ENCODE measurements around the gene CD22. TPM values are rescaled to one million over a fixed set of nuclear protein-coding genes. Genes with fewer than 3 reads are reported as not detected.

Gene CD22
- total RNA-seq, 1 experiment from 2014 or later: 0.21 TPM

- Histone ChIP-seq H3K4me3 (no peak overlapping the region), H3K9me3 (replicated peaks) (no peaks in the 10 kb centered on the region), H3K36me3 (no peaks in the 10 kb centered on the region), H3K27me3 (replicated peaks) (no peaks in the 10 kb centered on the region), H3K4me1 (replicated peaks) (no peaks in the 10 kb centered on the region), H3K27ac (no peak overlapping the region)
- no peak for DNase-seq (ENCODE audit: low read depth in 1 of 2, low spot score in 2 of 2)
Observed at GRCh38 chr19:35300339-35300649, 28.7 kb upstream of the CD22 start.

GRCh38 chr19:35301961-35302360 lies 27.0 kb upstream of the CD22 start:
- Histone ChIP-seq H3K27ac (no peak overlapping the region), H3K4me3 (no peak overlapping the region), H3K9me3 (replicated peaks) (no peaks in the 10 kb centered on the region)

GRCh38 chr19:35302446-35302845 lies 26.5 kb upstream of the CD22 start:
- no peak for DNase-seq (ENCODE audit: low read depth in 1 of 2, low spot score in 2 of 2)
- Histone ChIP-seq H3K9me3 (replicated peaks) (no peaks in the 10 kb centered on the region), H3K36me3 (no peaks in the 10 kb centered on the region), H3K27ac (no peak overlapping the region), H3K4me1 (replicated peaks) (no peaks in the 10 kb centered on the region), H3K4me3 (no peak overlapping the region), H3K27me3 (replicated peaks) (no peaks in the 10 kb centered on the region)

More at GRCh38 chr19:35301961-35302360, 27.0 kb upstream of the CD22 start:
- Histone ChIP-seq H3K27me3 (replicated peaks) (no peaks in the 10 kb centered on the region), H3K4me1 (replicated peaks) (no peaks in the 10 kb centered on the region), H3K36me3 (no peaks in the 10 kb centered on the region)
- DNase-seq (ENCODE audit: low read depth in 1 of 2, low spot score in 2 of 2): no peak

DNA sequence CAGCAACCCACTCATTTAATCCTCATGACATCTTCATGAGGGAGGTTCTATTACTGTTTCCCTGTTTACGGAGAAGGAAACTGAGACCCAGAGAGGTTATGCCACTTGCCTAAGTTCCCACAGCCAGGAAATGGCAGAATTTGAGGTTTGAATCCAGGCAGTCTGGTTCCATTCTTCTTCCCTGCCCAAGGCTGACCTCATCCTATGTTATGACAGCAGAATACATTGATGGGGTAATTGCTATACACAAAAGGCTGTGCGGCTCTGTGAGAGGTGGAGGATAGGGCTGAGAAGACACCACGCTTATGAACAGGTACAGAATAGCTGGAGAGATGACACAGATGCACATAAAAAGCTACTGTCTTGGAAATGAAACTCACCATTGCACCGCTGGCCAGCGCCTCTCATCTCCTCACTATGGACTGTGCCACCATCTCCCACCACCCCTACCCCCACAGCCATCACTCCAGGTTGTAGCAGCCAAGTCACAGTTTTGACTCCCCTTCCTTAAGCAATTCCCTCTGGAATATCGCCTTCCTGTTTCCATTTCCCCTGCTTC lies 25.6 kb upstream of the CD22 start:
- H3K27me3 ChIP-seq (replicated peaks): no peaks in the 10 kb centered on the region
- H3K27ac ChIP-seq: no peak overlapping the region
- DNase-seq (ENCODE audit: low read depth in 1 of 2, low spot score in 2 of 2): no peak
- no peak overlapping the region for H3K4me3 ChIP-seq
- no peaks in the 10 kb centered on the region for H3K9me3 ChIP-seq (replicated peaks)
- peaks cover 8% of the 10 kb centered on the region for H3K4me1 ChIP-seq (replicated peaks)
- H3K36me3 ChIP-seq: no peaks in the 10 kb centered on the region

DNA sequence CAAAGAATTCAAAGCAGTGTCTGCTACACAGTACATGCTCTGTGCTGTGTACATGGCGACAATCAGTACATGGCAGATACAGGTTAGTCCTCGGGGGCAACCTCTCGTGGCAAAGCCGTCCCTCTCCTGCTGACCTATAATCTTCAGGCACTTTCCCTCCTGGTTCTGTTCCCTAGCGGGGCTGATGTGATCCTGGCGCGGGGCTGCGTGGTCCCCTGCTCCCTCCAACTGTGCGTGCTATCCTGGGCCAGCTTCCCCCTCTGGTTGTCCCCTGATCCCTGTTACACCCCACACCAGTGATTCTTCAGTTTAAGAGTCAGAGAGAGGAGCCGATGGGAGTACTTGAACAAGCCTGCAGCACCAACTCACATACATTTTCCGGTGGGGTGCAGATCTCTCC lies 25.0 kb upstream of the CD22 start:
- H3K4me3 ChIP-seq: no peak overlapping the region
- H3K27me3 ChIP-seq (replicated peaks): no peaks in the 10 kb centered on the region
- no peaks in the 10 kb centered on the region for H3K36me3 ChIP-seq
- H3K9me3 ChIP-seq (replicated peaks): no peaks in the 10 kb centered on the region
- no peak for DNase-seq (ENCODE audit: low read depth in 1 of 2, low spot score in 2 of 2)
- peaks cover 9% of the 10 kb centered on the region for H3K4me1 ChIP-seq (replicated peaks)
- no peak overlapping the region for H3K27ac ChIP-seq

GRCh38 chr19:35305181-35305580 lies 23.8 kb upstream of the CD22 start:
- DNase-seq (ENCODE audit: low read depth in 1 of 2, low spot score in 2 of 2): no peak
- Histone ChIP-seq H3K4me3 (no peak overlapping the region), H3K27ac (no peak overlapping the region), H3K9me3 (replicated peaks) (no peaks in the 10 kb centered on the region), H3K27me3 (replicated peaks) (no peaks in the 10 kb centered on the region), H3K4me1 (replicated peaks) (peaks cover 21% of the 10 kb centered on the region), H3K36me3 (no peaks in the 10 kb centered on the region)

DNA sequence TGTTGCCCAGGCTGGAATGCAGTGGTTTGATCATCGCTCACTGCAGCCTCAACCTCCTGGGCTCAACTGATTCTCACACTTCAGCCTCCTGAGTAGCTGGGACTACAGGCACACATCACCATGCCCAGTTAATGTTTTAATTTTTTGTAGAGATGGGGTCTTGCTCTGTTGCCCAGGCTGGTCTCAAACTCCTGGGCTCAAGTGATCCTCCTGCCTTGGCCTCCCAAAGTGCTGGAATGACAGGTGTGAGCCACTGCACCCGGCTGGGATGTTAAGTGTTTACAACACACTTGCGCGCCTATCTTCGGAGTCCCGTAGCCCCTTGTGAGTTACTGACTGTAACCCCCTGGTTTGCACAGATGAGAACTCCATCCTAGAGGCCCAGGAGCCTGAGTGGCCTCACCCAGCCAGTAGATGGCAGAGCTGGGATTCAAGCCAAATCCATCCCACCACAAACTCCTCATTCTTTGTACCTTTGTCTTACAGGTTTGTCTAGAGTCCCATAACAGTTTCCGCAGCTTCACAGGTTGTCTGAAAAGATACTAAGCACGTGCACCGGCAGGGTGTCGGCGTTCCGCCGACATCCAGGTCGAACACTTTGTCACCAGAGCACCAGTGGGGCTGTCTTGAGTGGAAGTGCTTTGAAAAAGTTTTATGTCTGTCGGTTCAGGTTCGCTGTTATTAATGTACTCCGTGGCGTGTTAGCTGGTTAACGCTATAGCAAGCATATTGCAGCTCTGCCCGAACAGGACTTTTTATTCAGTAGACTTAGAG lies 22.3 kb upstream of the CD22 start:
- no peak for DNase-seq (ENCODE audit: low read depth in 1 of 2, low spot score in 2 of 2)
- Histone ChIP-seq H3K4me1 (replicated peaks) (peaks cover 34% of the 10 kb centered on the region), H3K27me3 (replicated peaks) (no peaks in the 10 kb centered on the region)

DNA sequence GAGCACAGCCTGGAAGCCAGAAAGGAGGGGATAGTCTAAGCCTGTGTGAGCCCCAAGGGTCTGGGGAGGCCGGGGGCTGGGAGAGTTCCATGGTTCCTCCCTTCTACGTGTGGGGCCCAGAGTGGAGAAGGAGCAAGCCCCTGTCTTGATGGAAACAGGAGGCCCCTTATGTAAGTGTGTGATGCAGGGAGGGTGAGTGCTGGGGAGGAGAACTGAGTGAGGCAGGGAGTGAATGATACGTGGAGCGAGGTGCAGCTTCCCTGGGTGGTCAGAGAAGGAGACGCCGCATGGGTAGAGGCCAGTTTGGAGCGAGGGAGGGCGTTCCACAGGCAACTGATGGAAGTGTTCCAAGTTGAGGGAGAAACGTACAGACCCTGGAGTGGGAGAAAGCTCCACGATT lies 21.1 kb upstream of the CD22 start:
- H3K36me3 ChIP-seq: no peaks in the 10 kb centered on the region
- peaks cover 46% of the 10 kb centered on the region for H3K4me1 ChIP-seq (replicated peaks)
- no peak overlapping the region for H3K4me3 ChIP-seq
- H3K27me3 ChIP-seq (replicated peaks): no peaks in the 10 kb centered on the region
- H3K9me3 ChIP-seq (replicated peaks): no peaks in the 10 kb centered on the region
- no peak for DNase-seq (ENCODE audit: low read depth in 1 of 2, low spot score in 2 of 2)
- no peak overlapping the region for H3K27ac ChIP-seq

More for the DNA sequence above, 22.3 kb upstream of the CD22 start:
- H3K4me3 ChIP-seq: no peak overlapping the region
- no peaks in the 10 kb centered on the region for H3K9me3 ChIP-seq (replicated peaks)
- no peaks in the 10 kb centered on the region for H3K36me3 ChIP-seq
- H3K27ac ChIP-seq: no peak overlapping the region

- no peak overlapping the region for H3K27ac ChIP-seq
- no peak for DNase-seq (ENCODE audit: low read depth in 1 of 2, low spot score in 2 of 2)
- peaks cover 55% of the 10 kb centered on the region for H3K4me1 ChIP-seq (replicated peaks)
- no peaks in the 10 kb centered on the region for H3K27me3 ChIP-seq (replicated peaks)
- H3K9me3 ChIP-seq (replicated peaks): no peaks in the 10 kb centered on the region
- H3K36me3 ChIP-seq: no peaks in the 10 kb centered on the region
- H3K4me3 ChIP-seq: no peak overlapping the region
Observed at GRCh38 chr19:35308910-35309309, 20.1 kb upstream of the CD22 start.

- peaks cover 55% of the 10 kb centered on the region for H3K4me1 ChIP-seq (replicated peaks)
- H3K4me3 ChIP-seq: no peak overlapping the region
- H3K27me3 ChIP-seq (replicated peaks): no peaks in the 10 kb centered on the region
- H3K27ac ChIP-seq: no peak overlapping the region; the same call in 1 of the 2 replicates
- no peaks in the 10 kb centered on the region for H3K36me3 ChIP-seq
- no peaks in the 10 kb centered on the region for H3K9me3 ChIP-seq (replicated peaks)
- DNase-seq (ENCODE audit: low read depth in 1 of 2, low spot score in 2 of 2): no peak
Observed at GRCh38 chr19:35309481-35310279, 19.3 kb upstream of the CD22 start.

GRCh38 chr19:35310331-35310730 lies 18.7 kb upstream of the CD22 start:
- H3K27me3 ChIP-seq (replicated peaks): no peaks in the 10 kb centered on the region
- no peak for DNase-seq (ENCODE audit: low read depth in 1 of 2, low spot score in 2 of 2)
- H3K27ac ChIP-seq: no peak overlapping the region
- no peak overlapping the region for H3K4me3 ChIP-seq
- no peaks in the 10 kb centered on the region for H3K9me3 ChIP-seq (replicated peaks)
- no peaks in the 10 kb centered on the region for H3K36me3 ChIP-seq
- peaks cover 55% of the 10 kb centered on the region for H3K4me1 ChIP-seq (replicated peaks)

- H3K27ac ChIP-seq: no peak overlapping the region
- H3K36me3 ChIP-seq: no peaks in the 10 kb centered on the region
- H3K4me1 ChIP-seq (replicated peaks): peaks cover 55% of the 10 kb centered on the region
- DNase-seq (ENCODE audit: low read depth in 1 of 2, low spot score in 2 of 2): no peak
- H3K4me3 ChIP-seq: no peak overlapping the region
- no peaks in the 10 kb centered on the region for H3K27me3 ChIP-seq (replicated peaks)
- no peaks in the 10 kb centered on the region for H3K9me3 ChIP-seq (replicated peaks)
Observed at GRCh38 chr19:35310811-35311465, 18.0 kb upstream of the CD22 start.

- Histone ChIP-seq H3K27me3 (replicated peaks) (no peaks in the 10 kb centered on the region), H3K4me1 (replicated peaks) (peaks cover 55% of the 10 kb centered on the region), H3K27ac (peak overlapping the region; percentile 63), H3K4me3 (no peak overlapping the region), H3K9me3 (replicated peaks) (no peaks in the 10 kb centered on the region), H3K36me3 (no peaks in the 10 kb centered on the region)
- DNase-seq (ENCODE audit: low read depth in 1 of 2, low spot score in 2 of 2): peak in 1 of 2 experiments; percentile 38
Observed at GRCh38 chr19:35311901-35312665, 16.9 kb upstream of the CD22 start.

All from SJSA1 (cell line).